Endothelial cell of umbilical vein (primary cell): Measurements from ENCODE around the gene LOXL4. TPM values are rescaled to one million over a fixed set of nuclear protein-coding genes. Genes with fewer than 3 reads are reported as not detected.

ENCODE experiments used
- BruUV-seq: library from RNA; stranded (reverse); fragments of 400-500 nt; replicated peaks from 2 replicates; lab custom pipeline; 2021; lab: Mats Ljungman, UMichigan
- CTCF ChIA-PET: fragments of 300-600, 350-600 bp; sonication (Branson Sonifier 250); formaldehyde crosslinking; loops from one replicate; lab custom pipeline; 2021; ENCODE audit warnings: antibody characterized with exemption, inconsistent platforms; lab: Charles Lee
- POLR2A ChIA-PET: fragments of 300-600, 350-600 bp; sonication (Branson Sonifier 250); formaldehyde crosslinking; loops from one replicate; lab custom pipeline; 2021; ENCODE audit warnings: antibody characterized with exemption, inconsistent platforms; lab: Charles Lee
- DNase-seq: peaks from one replicate; pipeline ENCODE4 v3.0.0-alpha.2; 2011; ENCODE audit warnings: low read depth, low spot score
- FAIRE-seq: peaks from 2 replicates; lab custom pipeline; 2011; peaks lifted over from hg19 to GRCh38; lab: Jason Lieb, UNC
- H2AFZ ChIP-seq: 2 replicates; pipeline ENCODE4 v1.6.0; 2012; ENCODE audit warnings: low read depth, low read length, control low read depth, inconsistent platforms
- H3K27ac ChIP-seq: 2 replicates; pipeline ENCODE4 v1.5.1; 2011; ENCODE audit warnings: low read depth, mild to moderate bottlenecking, control low read depth, low read length, moderate library complexity; ENCODE audit not compliant: insufficient read depth
- H3K27me3 ChIP-seq, 2 experiments: 2 replicates each; pipeline versions ENCODE4 v1.6.0 to v1.6.1; 2011; ENCODE audit warnings: low read length in 2 of 2, mixed read lengths in 1 of 2; ENCODE audit not compliant: control insufficient read depth in 2 of 2, insufficient read depth in 2 of 2
- H3K36me3 ChIP-seq, 2 experiments: 2 replicates in 1 of 2; 3 replicates in 1 of 2; pipeline ENCODE4 v1.5.1; 2011; ENCODE audit warnings: low read length in 2 of 2, mild to moderate bottlenecking in 1 of 2, moderate library complexity in 1 of 2; ENCODE audit not compliant: control insufficient read depth in 2 of 2, insufficient read depth in 2 of 2; ENCODE audit errors: extremely low read depth in 1 of 2
- H3K4me1 ChIP-seq: 3 replicates; pipeline ENCODE4 v1.5.1; 2011; ENCODE audit warnings: mild to moderate bottlenecking, low read length; ENCODE audit not compliant: control insufficient read depth, insufficient read depth; ENCODE audit errors: extremely low read depth
- H3K4me2 ChIP-seq: 2 replicates; pipeline ENCODE4 v1.6.1; 2011; ENCODE audit warnings: low read length, control low read depth, mixed read lengths; ENCODE audit not compliant: insufficient read depth
- H3K4me3 ChIP-seq, 3 experiments: fragments of 200-600 bp in 1 of 3; sonication (generic), shearing (Covaris generic) in 1 of 3; replicated peaks in 1 of 3; 2 replicates each; pipeline ENCODE4 v1.5.1; 2011 to 2016; ENCODE audit warnings: control low read depth in 3 of 3, low read length in 3 of 3, mild to moderate bottlenecking in 2 of 3, inconsistent platforms in 1 of 3, low read depth in 1 of 3, moderate library complexity in 1 of 3; ENCODE audit not compliant: insufficient read depth in 1 of 3
- H3K79me2 ChIP-seq: 2 replicates; pipeline ENCODE4 v1.6.0; 2012; ENCODE audit warnings: low read length, inconsistent platforms; ENCODE audit not compliant: control insufficient read depth, insufficient read depth
- H3K9ac ChIP-seq: replicated peaks from 2 replicates; pipeline ENCODE3; 2011; ENCODE audit warnings: low read length, control low read depth; ENCODE audit not compliant: insufficient read depth; ENCODE audit errors: extremely low read depth
- H3K9me1 ChIP-seq: replicated peaks from 3 replicates; pipeline ENCODE4 v1.6.0; 2011; ENCODE audit warnings: mild to moderate bottlenecking, low read length; ENCODE audit not compliant: control insufficient read depth, insufficient read depth; ENCODE audit errors: extremely low read depth
- H3K9me3 ChIP-seq: replicated peaks from 2 replicates; pipeline ENCODE4 v1.5.1; 2012; ENCODE audit warnings: low read length, inconsistent platforms; ENCODE audit not compliant: control insufficient read depth, insufficient read depth
- H4K20me1 ChIP-seq: replicated peaks from 2 replicates; pipeline ENCODE3; 2011; ENCODE audit warnings: mild to moderate bottlenecking, low read length; ENCODE audit not compliant: control insufficient read depth, insufficient read depth; ENCODE audit errors: extremely low read depth
- EZH2 ChIP-seq: IDR thresholded peaks from 2 replicates; pipeline ENCODE4 v1.6.1; 2012; ENCODE audit warnings: borderline replicate concordance, low read depth, mild to moderate bottlenecking, moderate library complexity, low read length, inconsistent platforms; ENCODE audit not compliant: severe bottlenecking
- FOS ChIP-seq: IDR thresholded peaks from 2 replicates; pipeline ENCODE4 v1.6.1; 2011; ENCODE audit warnings: mild to moderate bottlenecking, low read length, moderate library complexity, borderline replicate concordance; ENCODE audit not compliant: insufficient read depth
- GATA2 ChIP-seq: IDR thresholded peaks from 2 replicates; pipeline ENCODE4 v1.7.0; 2011; ENCODE audit warnings: low read depth, mild to moderate bottlenecking, moderate library complexity, mixed read lengths, low read length; ENCODE audit not compliant: insufficient read length, insufficient read depth
- JUN ChIP-seq: IDR thresholded peaks from 2 replicates; pipeline ENCODE4 v1.6.1; 2011; ENCODE audit warnings: borderline replicate concordance, low read depth; ENCODE audit not compliant: insufficient read length, insufficient read depth
- MYC ChIP-seq: IDR thresholded peaks from one replicate; pipeline ENCODE4 v1.6.1; 2011; ENCODE audit warnings: mild to moderate bottlenecking, low read depth, low read length
- POLR2A ChIP-seq: IDR thresholded peaks from 2 replicates; pipeline ENCODE4 v1.6.1; 2012; ENCODE audit warnings: low read depth, mild to moderate bottlenecking, control low read depth, low read length
- POLR2AphosphoS5 ChIP-seq: IDR thresholded peaks from 2 replicates; pipeline ENCODE4 v1.6.1; 2012; ENCODE audit warnings: low read depth, mild to moderate bottlenecking, control low read depth, low read length, moderate library complexity; ENCODE audit not compliant: insufficient read depth
- dilution Hi-C: fragments of 300-500 bp; cut with MboI; formaldehyde crosslinking; loops from one replicate; pipeline ENCODE4 v1.15.0; 2019; ENCODE audit warnings: low sequenced_read_pairs; ENCODE audit not compliant: extremely low pct_ligation_motif_present
- intact Hi-C: fragments of 100-400 bp; cut with micrococcal nuclease; formaldehyde crosslinking; loops from one replicate; pipeline ENCODE4 v1.10.0; 2022
- polyA plus RNA-seq, 4 experiments: library from polyadenylated mRNA; depleted of rRNA in 3 of 4; stranded (reverse) in 3 of 4; unstranded in 1 of 4; fragments of >200 nt; gene quantifications; 2 replicates each; pipeline versions ENCODE4 v1.2.1 to v1.2.3, GENCODE V29; 2011 to 2012; ENCODE audit warnings: missing spikeins in 1 of 4
- total RNA-seq: library from RNA; stranded (reverse); gene quantifications from 2 replicates; pipeline ENCODE4 v1.2.3, GENCODE V29; 2021
- TF ChIP-seq, protein P1 (sequence below), 2 donors: IDR thresholded peaks; 1 replicate in 1 of 2; 2 replicates in 1 of 2; pipeline ENCODE4 v1.5.1; 2011; ENCODE audit warnings: low read length in 2 of 2, mild to moderate bottlenecking in 2 of 2, moderate library complexity in 2 of 2, control low read depth in 1 of 2, inconsistent platforms in 1 of 2, low read depth in 1 of 2; ENCODE audit not compliant: insufficient read depth in 1 of 2; ENCODE audit errors: extremely low read depth in 1 of 2
- TF ChIP-seq, protein P2 (sequence below): IDR thresholded peaks from 2 replicates; pipeline ENCODE4 v1.6.1; 2011; ENCODE audit not compliant: insufficient read depth, insufficient read length

The LOXL4 gene
- total and polyA plus RNA-seq, 2 donors (not counting 3 experiments of a cell fraction or from before 2014, with no cell fraction given), result 1.4 to 1.9 TPM

DNA sequence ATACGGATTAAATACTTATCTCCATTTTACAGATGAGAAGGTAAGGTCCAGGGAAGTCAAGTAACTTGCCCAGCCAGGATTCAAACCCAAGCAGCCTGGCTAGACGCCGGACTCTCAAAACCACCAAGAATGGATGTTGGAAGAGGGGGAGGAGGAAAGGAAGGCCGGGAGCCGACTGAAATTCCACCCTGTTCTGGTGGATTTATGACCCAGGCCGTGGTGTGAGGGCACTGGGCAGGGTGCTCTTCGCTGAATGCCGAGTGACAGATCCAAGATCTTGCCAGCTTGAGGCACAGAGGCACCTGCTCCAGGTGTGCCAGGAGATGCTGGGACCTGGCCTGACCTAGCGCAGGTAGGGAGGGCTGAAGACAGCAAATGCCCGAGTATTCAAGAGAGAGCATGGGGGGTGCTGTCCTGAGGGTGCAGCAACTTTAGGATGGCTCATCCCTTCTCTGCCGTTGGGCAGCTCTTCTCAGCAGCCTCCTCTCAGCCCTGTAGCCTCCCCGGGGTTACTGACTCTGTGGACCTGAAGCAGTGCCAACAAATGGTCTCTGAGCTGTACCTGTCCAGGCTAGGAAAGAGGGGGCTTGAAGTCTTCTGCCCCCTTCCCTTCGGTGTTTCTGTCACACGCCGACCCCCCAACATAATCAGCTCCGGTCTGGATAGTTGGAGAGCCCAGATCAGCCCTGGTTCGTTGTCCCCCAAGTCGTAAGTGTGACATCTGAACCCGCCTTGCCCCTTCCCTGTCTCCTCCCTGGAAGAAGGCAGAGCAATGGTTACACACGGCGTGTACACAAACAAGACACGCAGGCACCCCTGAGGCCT is 713 bp downstream of the LOXL4 start:
- Histone ChIP-seq H3K4me2 (no peak overlapping the region), H3K9me3 (no peaks in the 10 kb centered on the region), H3K27ac (no peak overlapping the region), H3K4me3 (no peak overlapping the region), H3K4me1 (peaks cover 17% of the 10 kb centered on the region), H2AFZ (peak overlapping the region; percentile 58), H3K27me3 (no peaks in the 10 kb centered on the region), H4K20me1 (no peaks in the 10 kb centered on the region), H3K79me2 (no peaks in the 10 kb centered on the region), H3K9ac (no peak overlapping the region), H3K36me3 (no peaks in the 10 kb centered on the region), H3K9me1 (no peaks in the 10 kb centered on the region)
- intact Hi-C loops (no loop called here), dilution Hi-C loops (no loop called here)
- FAIRE-seq (no peak), DNase-seq (no peak)
- POLR2A ChIA-PET, result no interaction called here
- no TSS peak for BruUV-seq
- CTCF ChIA-PET, result interaction anchor here (0.9 to 4.2 kb wide), 2 partner anchors 42 to 75 kb away, joined by 3 to 25 read pairs; no protein-coding TSS in a partner anchor
- TF ChIP-seq, protein P1, sequence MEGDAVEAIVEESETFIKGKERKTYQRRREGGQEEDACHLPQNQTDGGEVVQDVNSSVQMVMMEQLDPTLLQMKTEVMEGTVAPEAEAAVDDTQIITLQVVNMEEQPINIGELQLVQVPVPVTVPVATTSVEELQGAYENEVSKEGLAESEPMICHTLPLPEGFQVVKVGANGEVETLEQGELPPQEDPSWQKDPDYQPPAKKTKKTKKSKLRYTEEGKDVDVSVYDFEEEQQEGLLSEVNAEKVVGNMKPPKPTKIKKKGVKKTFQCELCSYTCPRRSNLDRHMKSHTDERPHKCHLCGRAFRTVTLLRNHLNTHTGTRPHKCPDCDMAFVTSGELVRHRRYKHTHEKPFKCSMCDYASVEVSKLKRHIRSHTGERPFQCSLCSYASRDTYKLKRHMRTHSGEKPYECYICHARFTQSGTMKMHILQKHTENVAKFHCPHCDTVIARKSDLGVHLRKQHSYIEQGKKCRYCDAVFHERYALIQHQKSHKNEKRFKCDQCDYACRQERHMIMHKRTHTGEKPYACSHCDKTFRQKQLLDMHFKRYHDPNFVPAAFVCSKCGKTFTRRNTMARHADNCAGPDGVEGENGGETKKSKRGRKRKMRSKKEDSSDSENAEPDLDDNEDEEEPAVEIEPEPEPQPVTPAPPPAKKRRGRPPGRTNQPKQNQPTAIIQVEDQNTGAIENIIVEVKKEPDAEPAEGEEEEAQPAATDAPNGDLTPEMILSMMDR (IDR thresholded peaks at IDR 0.05; ENCODE audit: extremely low read depth in 1 of 2, insufficient read depth in 1 of 2, low read depth in 1 of 2, low read length in 2 of 2), result no peak
- TF ChIP-seq POLR2AphosphoS5 (no peak), EZH2 (no peak), MYC (no peak), GATA2 (no peak), FOS (no peak), JUN (no peak), POLR2A (no peak)
- TF ChIP-seq, protein P2, sequence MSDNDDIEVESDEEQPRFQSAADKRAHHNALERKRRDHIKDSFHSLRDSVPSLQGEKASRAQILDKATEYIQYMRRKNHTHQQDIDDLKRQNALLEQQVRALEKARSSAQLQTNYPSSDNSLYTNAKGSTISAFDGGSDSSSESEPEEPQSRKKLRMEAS, result no peak
